Fibroblast of lung (primary cell): Measurements from ENCODE around the gene PTPRM. TPM values are rescaled to one million over a fixed set of nuclear protein-coding genes. Genes with fewer than 3 reads are reported as not detected.

Experiments used
- DNase-seq, 2 donors: peaks; one replicate each; pipeline versions ENCODE4 v3.0.0 to v3.0.0-alpha.2; 2010; ENCODE audit warnings: low read depth in 2 of 2
- H2AFZ ChIP-seq: 2 replicates; pipeline ENCODE4 v1.5.1; 2012; ENCODE audit warnings: low read length, control low read depth, inconsistent platforms
- H3K27ac ChIP-seq: 2 replicates; pipeline ENCODE4 v1.5.1; 2011; ENCODE audit warnings: low read length, control low read depth; ENCODE audit not compliant: insufficient read depth
- H3K27me3 ChIP-seq: 2 replicates; pipeline ENCODE4 v1.5.1; 2011; ENCODE audit warnings: mild to moderate bottlenecking, low read length; ENCODE audit not compliant: control insufficient read depth, insufficient read depth
- H3K36me3 ChIP-seq: 2 replicates; pipeline ENCODE4 v1.5.1; 2011; ENCODE audit warnings: low read length; ENCODE audit not compliant: control insufficient read depth, insufficient read depth
- H3K4me1 ChIP-seq: 2 replicates; pipeline ENCODE4 v1.5.1; 2011; ENCODE audit warnings: low read length; ENCODE audit not compliant: control insufficient read depth, insufficient read depth; ENCODE audit errors: extremely low read depth
- H3K4me2 ChIP-seq: 2 replicates; pipeline ENCODE4 v1.5.1; 2011; ENCODE audit warnings: low read length, control low read depth; ENCODE audit not compliant: insufficient read depth; ENCODE audit errors: extremely low read depth
- H3K4me3 ChIP-seq, 4 experiments: fragments of 200-600 bp in 1 of 4; sonication (generic) in 1 of 4; replicated peaks in 1 of 4; 2 replicates each; pipeline ENCODE4 v1.5.1; 2011 to 2016; ENCODE audit warnings: low read length in 4 of 4, low read depth in 3 of 4, mild to moderate bottlenecking in 3 of 4, control low read depth in 2 of 4, inconsistent platforms in 1 of 4, mixed read lengths in 1 of 4; ENCODE audit not compliant: insufficient read depth in 1 of 4; ENCODE audit errors: control extremely low read depth in 1 of 4
- H3K79me2 ChIP-seq: 2 replicates; pipeline ENCODE4 v1.5.1; 2012; ENCODE audit warnings: mild to moderate bottlenecking, low read length, inconsistent platforms; ENCODE audit not compliant: control insufficient read depth, insufficient read depth
- H3K9ac ChIP-seq: 2 replicates; pipeline ENCODE4 v1.5.1; 2011; ENCODE audit warnings: mild to moderate bottlenecking, low read length, control low read depth; ENCODE audit not compliant: insufficient read depth
- H3K9me3 ChIP-seq: 2 replicates; pipeline ENCODE4 v1.5.1; 2012; ENCODE audit warnings: low read depth, low read length; ENCODE audit not compliant: control insufficient read depth, insufficient read depth
- H4K20me1 ChIP-seq: 2 replicates; pipeline ENCODE4 v1.5.1; 2011; ENCODE audit warnings: low read length; ENCODE audit not compliant: control insufficient read depth, insufficient read depth; ENCODE audit errors: extremely low read depth
- CTCF ChIP-seq, 2 donors: IDR thresholded peaks in 1 of 2; conservative IDR thresholded peaks in 1 of 2; 1 replicate in 1 of 2; 2 replicates in 1 of 2; pipeline ENCODE4 v1.5.1; 2011 to 2012; ENCODE audit warnings: low read length in 2 of 2, control low read depth in 1 of 2, inconsistent platforms in 1 of 2, low read depth in 1 of 2, mild to moderate bottlenecking in 1 of 2
- EZH2 ChIP-seq: IDR thresholded peaks from 2 replicates; pipeline ENCODE4 v1.5.1; 2012; ENCODE audit warnings: low read length, control low read depth, mild to moderate bottlenecking; ENCODE audit errors: missing control alignments
- polyA plus RNA-seq, 2 donors: library from polyadenylated mRNA; depleted of rRNA in 1 of 2; stranded (reverse) in 1 of 2; unstranded in 1 of 2; fragments of >200 nt; gene quantifications; 2 replicates each; pipeline ENCODE4 v1.2.1, GENCODE V29; 2011 to 2012; ENCODE audit warnings: missing spikeins in 1 of 2
- total RNA-seq: library from RNA; depleted of rRNA; stranded (reverse); fragments of >200 nt; gene quantifications from 2 replicates; pipeline ENCODE4 v1.2.1, GENCODE V29; 2014

Gene PTPRM
- total and polyA plus RNA-seq, 2 donors (not counting 1 experiment from before 2014, with no cell fraction given) = 86.6 to 87.0 TPM

DNA sequence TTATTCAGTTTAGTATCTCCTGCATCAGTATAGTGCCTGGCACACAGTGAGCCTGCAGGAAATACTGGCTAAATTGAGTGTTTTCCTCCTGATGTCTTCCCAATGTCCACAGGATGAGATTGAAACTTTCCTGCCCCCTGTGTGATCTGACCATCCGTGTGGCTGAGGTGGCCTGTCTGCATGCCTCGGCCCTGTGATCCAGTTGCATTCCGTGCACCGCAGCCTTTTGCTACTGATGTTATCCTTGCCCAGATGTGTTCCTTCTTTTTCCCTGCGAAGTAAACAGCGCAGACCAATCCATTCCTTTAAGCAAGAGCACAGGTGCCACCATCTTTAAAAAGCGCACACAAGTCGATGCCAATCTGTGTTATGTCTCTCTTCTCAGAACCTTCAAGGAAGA is 462.6 kb downstream of the PTPRM start:
- no peaks in the 10 kb centered on the region for H3K79me2 ChIP-seq
- H2AFZ ChIP-seq = no peak overlapping the region
- H3K36me3 ChIP-seq = no peaks in the 10 kb centered on the region
- H3K4me1 ChIP-seq = no peaks in the 10 kb centered on the region
- TF ChIP-seq CTCF (conservative IDR thresholded peaks at IDR 0.05 in 1 of 2, IDR thresholded peaks at IDR 0.05 in 1 of 2; ENCODE audit: low read depth in 1 of 2, low read length in 2 of 2) (no peak), EZH2 (no peak)
- no peak overlapping the region for H3K4me2 ChIP-seq
- no peak overlapping the region for H3K9ac ChIP-seq
- no peaks in the 10 kb centered on the region for H3K9me3 ChIP-seq
- no peaks in the 10 kb centered on the region for H4K20me1 ChIP-seq
- no peak for DNase-seq
- H3K27ac ChIP-seq = no peak overlapping the region
- H3K27me3 ChIP-seq = no peaks in the 10 kb centered on the region
- no peak overlapping the region for H3K4me3 ChIP-seq

GRCh38 chr18:8030201-8030600 is 463.1 kb downstream of the PTPRM start:
- Histone ChIP-seq H3K27me3 (no peaks in the 10 kb centered on the region), H2AFZ (no peak overlapping the region), H3K9ac (no peak overlapping the region), H3K79me2 (no peaks in the 10 kb centered on the region), H3K4me3 (no peak overlapping the region), H3K4me1 (no peaks in the 10 kb centered on the region), H3K4me2 (no peak overlapping the region), H3K9me3 (no peaks in the 10 kb centered on the region), H3K27ac (no peak overlapping the region), H3K36me3 (no peaks in the 10 kb centered on the region), H4K20me1 (no peaks in the 10 kb centered on the region)
- TF ChIP-seq EZH2 = no peak
- TF ChIP-seq CTCF (conservative IDR thresholded peaks at IDR 0.05 in 1 of 2, IDR thresholded peaks at IDR 0.05 in 1 of 2; ENCODE audit: low read depth in 1 of 2, low read length in 2 of 2) = no peak
- no peak for DNase-seq

GRCh38 chr18:8031496-8031895 is 464.4 kb downstream of the PTPRM start:
- Histone ChIP-seq H3K36me3 (no peaks in the 10 kb centered on the region), H3K27me3 (no peaks in the 10 kb centered on the region), H3K4me3 (no peak overlapping the region), H4K20me1 (no peaks in the 10 kb centered on the region), H3K4me2 (no peak overlapping the region), H2AFZ (no peak overlapping the region), H3K9me3 (no peaks in the 10 kb centered on the region), H3K79me2 (no peaks in the 10 kb centered on the region), H3K4me1 (no peaks in the 10 kb centered on the region), H3K9ac (no peak overlapping the region), H3K27ac (no peak overlapping the region)
- no peak for DNase-seq
- no peak for TF ChIP-seq CTCF (conservative IDR thresholded peaks at IDR 0.05 in 1 of 2, IDR thresholded peaks at IDR 0.05 in 1 of 2; ENCODE audit: low read depth in 1 of 2, low read length in 2 of 2)
- TF ChIP-seq EZH2 = no peak
